ENCODE data around the gene GALE. TPM values are rescaled to one million over a fixed set of nuclear protein-coding genes. Genes with fewer than 3 reads are reported as not detected.

The GALE gene
- total RNA-seq, 4 donors from 2014 or later: 7.4 to 25.2 (median 12.9) TPM

DNA sequence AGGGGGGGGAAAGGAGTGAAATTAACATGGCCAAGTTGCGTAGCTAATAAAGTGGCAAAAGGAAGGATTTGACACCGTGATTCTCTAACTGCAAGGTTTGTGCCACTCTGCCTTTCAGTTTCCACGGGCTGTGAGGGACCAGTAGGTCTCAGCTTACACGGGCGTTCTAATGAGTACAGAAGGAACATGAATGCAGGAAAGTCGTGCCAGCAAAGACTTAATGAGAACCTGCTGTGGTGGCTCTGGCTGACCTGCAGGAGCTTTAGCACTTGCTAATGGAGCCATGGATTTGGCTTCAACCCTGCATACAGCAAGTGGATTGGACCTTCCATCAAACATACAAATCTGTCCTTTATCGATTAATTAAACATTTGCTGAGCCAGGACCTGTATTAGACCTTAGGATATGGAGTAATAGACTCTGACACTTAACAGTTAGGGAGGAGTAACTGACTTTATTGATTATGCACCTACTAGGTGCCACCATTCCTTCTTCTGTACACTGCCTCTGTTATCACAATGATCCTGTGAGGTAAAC, 37.4 kb downstream of the GALE start:
- TF ChIP-seq POLR2AphosphoS5 (IDR thresholded peaks at IDR 0.05) (no peak), EP300 (IDR thresholded peaks at IDR 0.05) (no peak), POLR2A (IDR thresholded peaks at IDR 0.05) (no peak)
- TF ChIP-seq, protein P1, sequence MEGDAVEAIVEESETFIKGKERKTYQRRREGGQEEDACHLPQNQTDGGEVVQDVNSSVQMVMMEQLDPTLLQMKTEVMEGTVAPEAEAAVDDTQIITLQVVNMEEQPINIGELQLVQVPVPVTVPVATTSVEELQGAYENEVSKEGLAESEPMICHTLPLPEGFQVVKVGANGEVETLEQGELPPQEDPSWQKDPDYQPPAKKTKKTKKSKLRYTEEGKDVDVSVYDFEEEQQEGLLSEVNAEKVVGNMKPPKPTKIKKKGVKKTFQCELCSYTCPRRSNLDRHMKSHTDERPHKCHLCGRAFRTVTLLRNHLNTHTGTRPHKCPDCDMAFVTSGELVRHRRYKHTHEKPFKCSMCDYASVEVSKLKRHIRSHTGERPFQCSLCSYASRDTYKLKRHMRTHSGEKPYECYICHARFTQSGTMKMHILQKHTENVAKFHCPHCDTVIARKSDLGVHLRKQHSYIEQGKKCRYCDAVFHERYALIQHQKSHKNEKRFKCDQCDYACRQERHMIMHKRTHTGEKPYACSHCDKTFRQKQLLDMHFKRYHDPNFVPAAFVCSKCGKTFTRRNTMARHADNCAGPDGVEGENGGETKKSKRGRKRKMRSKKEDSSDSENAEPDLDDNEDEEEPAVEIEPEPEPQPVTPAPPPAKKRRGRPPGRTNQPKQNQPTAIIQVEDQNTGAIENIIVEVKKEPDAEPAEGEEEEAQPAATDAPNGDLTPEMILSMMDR (IDR thresholded peaks at IDR 0.05): no peak

DNA sequence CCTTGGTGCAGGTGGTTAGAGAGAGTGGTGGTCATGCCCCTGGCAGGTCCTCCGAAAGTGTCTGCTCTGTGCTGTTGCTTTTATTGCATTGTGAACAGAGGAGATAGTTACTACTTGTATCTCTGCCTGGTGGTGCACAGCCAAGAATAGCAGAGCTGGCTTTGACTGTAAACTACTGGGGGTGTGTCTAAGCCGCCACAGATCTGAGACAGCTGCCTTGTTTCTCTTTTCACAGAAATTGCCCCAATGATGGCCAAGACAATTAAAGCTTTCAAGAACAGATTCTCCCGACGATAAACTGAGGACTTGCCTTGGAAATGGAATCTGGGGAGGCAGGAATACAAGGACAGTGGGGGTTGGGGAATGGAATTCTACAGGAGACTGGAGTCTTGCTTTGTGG, 41.3 kb downstream of the GALE start:
- ATAC-seq: no peak
- 33 to 63% methylated on average over 2 to 4 of the region's 4 CpGs for WGBS, 2 donors (ENCODE audit: low coverage in 1 of 2)
- peaks cover 0 to 35% (median 4%) of the 10 kb centered on the region in 3 donors for H3K4me1 ChIP-seq
- no peaks in the 10 kb centered on the region for H3K27me3 ChIP-seq
- H3K9me3 ChIP-seq: no peaks in the 10 kb centered on the region
- TF ChIP-seq POLR2AphosphoS5 (IDR thresholded peaks at IDR 0.05) (no peak), EP300 (IDR thresholded peaks at IDR 0.05) (no peak), POLR2A (IDR thresholded peaks at IDR 0.05) (no peak)
- TF ChIP-seq, protein P1 (IDR thresholded peaks at IDR 0.05): no peak
- H3K36me3 ChIP-seq: peaks cover 0 to 91% of the 10 kb centered on the region in 2 donors
- H3K4me3 ChIP-seq: no peak overlapping the region
- H3K27ac ChIP-seq: peak overlapping the region in 2 of 4 donors; percentile 38 to 42

More for the DNA sequence above, 37.4 kb downstream of the GALE start:
- Histone ChIP-seq H3K4me1 (peaks cover 0 to 36% (median 4%) of the 10 kb centered on the region in 3 donors), H3K4me3 (no peak overlapping the region), H3K36me3 (peaks cover 0 to 79% of the 10 kb centered on the region in 2 donors), H3K9me3 (no peaks in the 10 kb centered on the region), H3K27ac (peak overlapping the region in 2 of 4 donors; percentile 44 to 53), H3K27me3 (no peaks in the 10 kb centered on the region)
- no peak for ATAC-seq
- WGBS, 2 donors (ENCODE audit: low coverage in 1 of 2): 75 to 77% methylated on average over 3 to 5 of the region's 7 CpGs

DNA sequence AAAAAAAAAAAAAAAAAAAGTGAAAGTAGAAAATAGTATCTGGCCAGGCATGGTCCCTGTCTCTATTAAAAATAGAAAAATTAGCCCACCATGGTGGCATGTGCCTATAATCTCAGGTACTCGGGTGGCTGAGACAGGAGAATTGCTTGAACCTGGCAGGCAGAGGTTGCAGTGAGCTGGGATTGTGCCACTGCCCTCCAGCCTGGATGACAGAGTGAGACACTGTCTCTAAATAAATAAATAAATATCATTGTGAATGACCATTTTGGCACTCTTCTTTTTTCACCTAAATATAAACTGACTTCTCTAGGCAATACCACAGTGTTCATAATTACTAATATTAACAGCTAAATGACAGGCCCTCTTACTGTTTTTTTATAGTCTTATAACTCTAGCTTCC, 42.7 kb downstream of the GALE start:
- Histone ChIP-seq H3K27me3 (no peaks in the 10 kb centered on the region), H3K9me3 (no peaks in the 10 kb centered on the region), H3K4me3 (no peak overlapping the region), H3K27ac (no peak overlapping the region), H3K4me1 (peaks cover 0 to 21% (median 4%) of the 10 kb centered on the region in 3 donors), H3K36me3 (peaks cover 0 to 98% of the 10 kb centered on the region in 2 donors)
- no peak for TF ChIP-seq POLR2AphosphoS5 (IDR thresholded peaks at IDR 0.05)
- TF ChIP-seq, protein P1 (IDR thresholded peaks at IDR 0.05): no peak
- no peak for TF ChIP-seq EP300 (IDR thresholded peaks at IDR 0.05)
- no peak for TF ChIP-seq POLR2A (IDR thresholded peaks at IDR 0.05)
- 71 to 88% methylated on average over 1 of the region's 1 CpG for WGBS, 2 donors (ENCODE audit: low coverage in 1 of 2)
- ATAC-seq: no peak

DNA sequence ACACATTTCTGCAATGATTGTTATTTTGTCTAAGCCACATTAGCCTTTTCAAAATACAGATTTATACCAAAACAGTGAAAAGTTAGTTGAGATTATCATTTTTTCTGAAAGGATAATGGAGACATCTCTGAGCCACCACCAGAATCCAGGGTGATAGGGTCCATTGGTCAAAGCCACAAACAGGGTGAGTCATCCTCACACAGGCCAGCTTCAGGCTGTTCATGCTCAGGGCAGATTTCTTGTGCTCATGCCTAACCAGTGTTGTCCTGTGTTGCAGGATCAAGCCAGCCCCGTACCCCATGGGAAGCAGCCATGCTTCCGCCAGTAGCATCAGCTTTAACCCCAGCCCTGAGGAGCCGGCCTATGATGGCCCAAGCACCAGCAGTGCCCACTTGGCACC, 43.9 kb downstream of the GALE start:
- Histone ChIP-seq H3K27ac (no peak overlapping the region), H3K9me3 (no peaks in the 10 kb centered on the region), H3K36me3 (peaks cover 4 to 100% of the 10 kb centered on the region in 2 donors), H3K4me1 (peaks cover 0 to 17% (median 4%) of the 10 kb centered on the region in 3 donors), H3K27me3 (no peaks in the 10 kb centered on the region), H3K4me3 (no peak overlapping the region)
- 91% methylated on average over 3 of the region's 3 CpGs; no CpG with 5 or more reads in 1 of the 2 donors for WGBS, 2 donors (ENCODE audit: low coverage in 1 of 2)
- no peak for ATAC-seq
- TF ChIP-seq POLR2A (IDR thresholded peaks at IDR 0.05): no peak
- TF ChIP-seq, protein P1 (IDR thresholded peaks at IDR 0.05): no peak
- no peak for TF ChIP-seq POLR2AphosphoS5 (IDR thresholded peaks at IDR 0.05)
- TF ChIP-seq EP300 (IDR thresholded peaks at IDR 0.05): no peak

DNA sequence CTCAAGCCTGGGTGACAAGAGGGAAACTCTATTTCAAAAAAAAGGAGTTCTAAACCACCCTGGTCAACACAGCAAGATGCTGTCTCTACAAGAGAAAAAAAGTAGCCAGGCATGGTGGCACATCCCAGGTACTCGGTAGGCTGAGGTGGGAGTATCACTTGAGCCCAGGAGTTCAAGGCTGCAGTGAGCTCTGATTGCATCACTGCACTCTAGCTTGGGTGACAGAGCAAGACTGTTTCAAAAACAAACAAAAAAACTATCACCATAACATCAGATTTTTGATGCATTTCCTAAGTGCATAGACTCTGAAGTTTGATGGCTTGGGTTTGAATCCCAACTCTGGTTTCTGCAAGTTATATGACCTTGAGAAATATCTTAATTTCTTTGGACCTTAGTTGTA, 47.6 kb downstream of the GALE start:
- Histone ChIP-seq H3K27me3 (no peaks in the 10 kb centered on the region), H3K36me3 (peaks cover 4 to 87% of the 10 kb centered on the region in 2 donors), H3K4me1 (peaks cover 0 to 8% (median 0%) of the 10 kb centered on the region in 3 donors), H3K4me3 (no peak overlapping the region), H3K27ac (no peak overlapping the region), H3K9me3 (no peaks in the 10 kb centered on the region)
- 40 to 90% methylated on average over 1 of the region's 1 CpG for WGBS, 2 donors (ENCODE audit: low coverage in 1 of 2)
- TF ChIP-seq POLR2A (IDR thresholded peaks at IDR 0.05) (no peak), EP300 (IDR thresholded peaks at IDR 0.05) (no peak), POLR2AphosphoS5 (IDR thresholded peaks at IDR 0.05) (no peak)
- TF ChIP-seq, protein P1 (IDR thresholded peaks at IDR 0.05): no peak
- no peak for ATAC-seq

All from gastroesophageal sphincter (tissue), 4 donors.